ENCODE results near the gene FAM222A.

Gene FAM222A

GRCh38 chr12:109703684-109704083 is 9.9 kb upstream of the FAM222A start:
- H3K27me3 ChIP-seq: no peaks in the 10 kb centered on the region
- no peak overlapping the region for H3K4me3 ChIP-seq (ENCODE audit: low read depth, low read length)
- H3K4me1 ChIP-seq: peaks cover 48% of the 10 kb centered on the region
- H3K9me3 ChIP-seq: no peaks in the 10 kb centered on the region
- no peak for DNase-seq
- no peaks in the 10 kb centered on the region for H3K36me3 ChIP-seq
- TF ChIP-seq, protein P1, sequence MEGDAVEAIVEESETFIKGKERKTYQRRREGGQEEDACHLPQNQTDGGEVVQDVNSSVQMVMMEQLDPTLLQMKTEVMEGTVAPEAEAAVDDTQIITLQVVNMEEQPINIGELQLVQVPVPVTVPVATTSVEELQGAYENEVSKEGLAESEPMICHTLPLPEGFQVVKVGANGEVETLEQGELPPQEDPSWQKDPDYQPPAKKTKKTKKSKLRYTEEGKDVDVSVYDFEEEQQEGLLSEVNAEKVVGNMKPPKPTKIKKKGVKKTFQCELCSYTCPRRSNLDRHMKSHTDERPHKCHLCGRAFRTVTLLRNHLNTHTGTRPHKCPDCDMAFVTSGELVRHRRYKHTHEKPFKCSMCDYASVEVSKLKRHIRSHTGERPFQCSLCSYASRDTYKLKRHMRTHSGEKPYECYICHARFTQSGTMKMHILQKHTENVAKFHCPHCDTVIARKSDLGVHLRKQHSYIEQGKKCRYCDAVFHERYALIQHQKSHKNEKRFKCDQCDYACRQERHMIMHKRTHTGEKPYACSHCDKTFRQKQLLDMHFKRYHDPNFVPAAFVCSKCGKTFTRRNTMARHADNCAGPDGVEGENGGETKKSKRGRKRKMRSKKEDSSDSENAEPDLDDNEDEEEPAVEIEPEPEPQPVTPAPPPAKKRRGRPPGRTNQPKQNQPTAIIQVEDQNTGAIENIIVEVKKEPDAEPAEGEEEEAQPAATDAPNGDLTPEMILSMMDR (IDR thresholded peaks at IDR 0.05; ENCODE audit: low read depth, low read length): no peak

GRCh38 chr12:109704371-109705098 is 9.1 kb upstream of the FAM222A start:
- Histone ChIP-seq H3K4me1 (peaks cover 54% of the 10 kb centered on the region), H3K27me3 (no peaks in the 10 kb centered on the region), H3K9me3 (no peaks in the 10 kb centered on the region), H3K36me3 (no peaks in the 10 kb centered on the region), H3K4me3 (ENCODE audit: low read depth, low read length) (no peak overlapping the region)
- no peak for DNase-seq
- TF ChIP-seq, protein P1 (IDR thresholded peaks at IDR 0.05; ENCODE audit: low read depth, low read length): no peak

- Histone ChIP-seq H3K4me1 (peaks cover 58% of the 10 kb centered on the region), H3K27me3 (no peaks in the 10 kb centered on the region), H3K4me3 (ENCODE audit: low read depth, low read length) (no peak overlapping the region), H3K9me3 (no peaks in the 10 kb centered on the region), H3K36me3 (no peaks in the 10 kb centered on the region)
- TF ChIP-seq, protein P1 (IDR thresholded peaks at IDR 0.05; ENCODE audit: low read depth, low read length): no peak
- DNase-seq: no peak
Measured at GRCh38 chr12:109705291-109705690, 8.3 kb upstream of the FAM222A start.

GRCh38 chr12:109706398-109706746 is 7.3 kb upstream of the FAM222A start:
- no peaks in the 10 kb centered on the region for H3K36me3 ChIP-seq
- DNase-seq: no peak
- no peaks in the 10 kb centered on the region for H3K9me3 ChIP-seq
- TF ChIP-seq, protein P1 (IDR thresholded peaks at IDR 0.05; ENCODE audit: low read depth, low read length): no peak
- no peaks in the 10 kb centered on the region for H3K27me3 ChIP-seq
- peaks cover 48% of the 10 kb centered on the region for H3K4me1 ChIP-seq
- H3K4me3 ChIP-seq (ENCODE audit: low read depth, low read length): no peak overlapping the region

- TF ChIP-seq, protein P1 (IDR thresholded peaks at IDR 0.05; ENCODE audit: low read depth, low read length): no peak
- peak; percentile 90 for DNase-seq
- Histone ChIP-seq H3K27me3 (no peaks in the 10 kb centered on the region), H3K4me3 (ENCODE audit: low read depth, low read length) (no peak overlapping the region), H3K36me3 (no peaks in the 10 kb centered on the region), H3K9me3 (no peaks in the 10 kb centered on the region), H3K4me1 (peaks cover 43% of the 10 kb centered on the region)
Measured at GRCh38 chr12:109706747-109707469, 6.7 kb upstream of the FAM222A start.

GRCh38 chr12:109707470-109707821 is 6.2 kb upstream of the FAM222A start:
- Histone ChIP-seq H3K4me3 (ENCODE audit: low read depth, low read length) (no peak overlapping the region), H3K36me3 (no peaks in the 10 kb centered on the region), H3K4me1 (peaks cover 38% of the 10 kb centered on the region), H3K9me3 (no peaks in the 10 kb centered on the region), H3K27me3 (no peaks in the 10 kb centered on the region)
- DNase-seq: no peak
- TF ChIP-seq, protein P1 (IDR thresholded peaks at IDR 0.05; ENCODE audit: low read depth, low read length): no peak
